OCI-LY7 (cell line): ENCODE data around the gene ZNF771.

Experiments
- EZH2phosphoT487 ChIP-seq: fragments of 200-600 bp; sonication (generic); IDR thresholded peaks from 2 replicates; pipeline ENCODE4 v1.6.1; 2018; ENCODE audit warnings: low read depth, borderline replicate concordance, mild to moderate bottlenecking, mixed run types, antibody characterized with exemption, low read length, moderate library complexity, mixed read lengths
- TF ChIP-seq, protein P1 (sequence below): fragments of 200-600 bp; sonication (generic); conservative IDR thresholded peaks from 2 replicates; pipeline ENCODE4 v1.5.1; 2014; ENCODE audit warnings: mild to moderate bottlenecking, antibody characterized with exemption, low read length, moderate library complexity, mixed read lengths

GRCh38 chr16:30395155-30395991 lies 12.0 kb upstream of the ZNF771 start, which contains the start of gene ZNF48:
- TF ChIP-seq, protein P1, sequence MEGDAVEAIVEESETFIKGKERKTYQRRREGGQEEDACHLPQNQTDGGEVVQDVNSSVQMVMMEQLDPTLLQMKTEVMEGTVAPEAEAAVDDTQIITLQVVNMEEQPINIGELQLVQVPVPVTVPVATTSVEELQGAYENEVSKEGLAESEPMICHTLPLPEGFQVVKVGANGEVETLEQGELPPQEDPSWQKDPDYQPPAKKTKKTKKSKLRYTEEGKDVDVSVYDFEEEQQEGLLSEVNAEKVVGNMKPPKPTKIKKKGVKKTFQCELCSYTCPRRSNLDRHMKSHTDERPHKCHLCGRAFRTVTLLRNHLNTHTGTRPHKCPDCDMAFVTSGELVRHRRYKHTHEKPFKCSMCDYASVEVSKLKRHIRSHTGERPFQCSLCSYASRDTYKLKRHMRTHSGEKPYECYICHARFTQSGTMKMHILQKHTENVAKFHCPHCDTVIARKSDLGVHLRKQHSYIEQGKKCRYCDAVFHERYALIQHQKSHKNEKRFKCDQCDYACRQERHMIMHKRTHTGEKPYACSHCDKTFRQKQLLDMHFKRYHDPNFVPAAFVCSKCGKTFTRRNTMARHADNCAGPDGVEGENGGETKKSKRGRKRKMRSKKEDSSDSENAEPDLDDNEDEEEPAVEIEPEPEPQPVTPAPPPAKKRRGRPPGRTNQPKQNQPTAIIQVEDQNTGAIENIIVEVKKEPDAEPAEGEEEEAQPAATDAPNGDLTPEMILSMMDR, result peak; percentile 36
- TF ChIP-seq EZH2phosphoT487, result no peak
